Measurements from ENCODE around the gene PPAT.

PPAT gene

GRCh38 chr4:56465599-56466295 is 30.3 kb upstream of the PPAT start:
- Histone ChIP-seq H3K9ac (ENCODE audit: low read length) (peak overlapping the region; percentile 74; the same call in 1 of the 2 replicates), H3K9me3 (ENCODE audit: insufficient read depth, low read length) (no peaks in the 10 kb centered on the region), H2AFZ (ENCODE audit: low read depth, low read length, severe bottlenecking) (no peak overlapping the region), H4K20me1 (ENCODE audit: low read depth, low read length) (no peaks in the 10 kb centered on the region; the same call in 1 of the 2 replicates), H3K4me2 (ENCODE audit: low read depth, low read length, poor library complexity, severe bottlenecking) (peak overlapping the region; percentile 92), H3K27ac (ENCODE audit: low read depth, low read length) (no peak overlapping the region), H3K9me2 (replicated peaks; ENCODE audit: insufficient read depth, low read length) (no peaks in the 10 kb centered on the region), H3K36me3 (ENCODE audit: low read length) (no peaks in the 10 kb centered on the region), H3F3A (ENCODE audit: insufficient read depth) (peaks cover 20% of the 10 kb centered on the region), H3K79me2 (ENCODE audit: insufficient read depth, low read length) (peaks cover 41% of the 10 kb centered on the region), H3K4me3 (ENCODE audit: insufficient read depth, low read length, poor library complexity, severe bottlenecking) (no peak overlapping the region), H3K27me3 (ENCODE audit: low read length) (no peaks in the 10 kb centered on the region)
- TF ChIP-seq, protein P1, sequence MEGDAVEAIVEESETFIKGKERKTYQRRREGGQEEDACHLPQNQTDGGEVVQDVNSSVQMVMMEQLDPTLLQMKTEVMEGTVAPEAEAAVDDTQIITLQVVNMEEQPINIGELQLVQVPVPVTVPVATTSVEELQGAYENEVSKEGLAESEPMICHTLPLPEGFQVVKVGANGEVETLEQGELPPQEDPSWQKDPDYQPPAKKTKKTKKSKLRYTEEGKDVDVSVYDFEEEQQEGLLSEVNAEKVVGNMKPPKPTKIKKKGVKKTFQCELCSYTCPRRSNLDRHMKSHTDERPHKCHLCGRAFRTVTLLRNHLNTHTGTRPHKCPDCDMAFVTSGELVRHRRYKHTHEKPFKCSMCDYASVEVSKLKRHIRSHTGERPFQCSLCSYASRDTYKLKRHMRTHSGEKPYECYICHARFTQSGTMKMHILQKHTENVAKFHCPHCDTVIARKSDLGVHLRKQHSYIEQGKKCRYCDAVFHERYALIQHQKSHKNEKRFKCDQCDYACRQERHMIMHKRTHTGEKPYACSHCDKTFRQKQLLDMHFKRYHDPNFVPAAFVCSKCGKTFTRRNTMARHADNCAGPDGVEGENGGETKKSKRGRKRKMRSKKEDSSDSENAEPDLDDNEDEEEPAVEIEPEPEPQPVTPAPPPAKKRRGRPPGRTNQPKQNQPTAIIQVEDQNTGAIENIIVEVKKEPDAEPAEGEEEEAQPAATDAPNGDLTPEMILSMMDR (IDR thresholded peaks at IDR 0.05; ENCODE audit: insufficient read depth, low read length, poor library complexity, severe bottlenecking), result no peak
- TF ChIP-seq EZH2phosphoT487 (conservative IDR thresholded peaks at IDR 0.05; ENCODE audit: low read length), result no peak

GRCh38 chr4:56464581-56464980 is 29.2 kb upstream of the PPAT start:
- Histone ChIP-seq H3K27ac (ENCODE audit: low read depth, low read length) (no peak overlapping the region), H3K4me2 (ENCODE audit: low read depth, low read length, poor library complexity, severe bottlenecking) (peak overlapping the region; percentile 92), H3K9ac (ENCODE audit: low read length) (no peak overlapping the region), H3K79me2 (ENCODE audit: insufficient read depth, low read length) (peaks cover 34% of the 10 kb centered on the region), H2AFZ (ENCODE audit: low read depth, low read length, severe bottlenecking) (no peak overlapping the region), H4K20me1 (ENCODE audit: low read depth, low read length) (no peaks in the 10 kb centered on the region; the same call in 1 of the 2 replicates), H3K27me3 (ENCODE audit: low read length) (no peaks in the 10 kb centered on the region), H3K4me3 (ENCODE audit: insufficient read depth, low read length, poor library complexity, severe bottlenecking) (no peak overlapping the region), H3K9me2 (replicated peaks; ENCODE audit: insufficient read depth, low read length) (no peaks in the 10 kb centered on the region), H3F3A (ENCODE audit: insufficient read depth) (peaks cover 20% of the 10 kb centered on the region), H3K9me3 (ENCODE audit: insufficient read depth, low read length) (no peaks in the 10 kb centered on the region), H3K36me3 (ENCODE audit: low read length) (no peaks in the 10 kb centered on the region; the same call in 1 of the 2 replicates)
- no peak for TF ChIP-seq EZH2phosphoT487 (conservative IDR thresholded peaks at IDR 0.05; ENCODE audit: low read length)
- TF ChIP-seq, protein P1 (IDR thresholded peaks at IDR 0.05; ENCODE audit: insufficient read depth, low read length, poor library complexity, severe bottlenecking), result no peak

DNA sequence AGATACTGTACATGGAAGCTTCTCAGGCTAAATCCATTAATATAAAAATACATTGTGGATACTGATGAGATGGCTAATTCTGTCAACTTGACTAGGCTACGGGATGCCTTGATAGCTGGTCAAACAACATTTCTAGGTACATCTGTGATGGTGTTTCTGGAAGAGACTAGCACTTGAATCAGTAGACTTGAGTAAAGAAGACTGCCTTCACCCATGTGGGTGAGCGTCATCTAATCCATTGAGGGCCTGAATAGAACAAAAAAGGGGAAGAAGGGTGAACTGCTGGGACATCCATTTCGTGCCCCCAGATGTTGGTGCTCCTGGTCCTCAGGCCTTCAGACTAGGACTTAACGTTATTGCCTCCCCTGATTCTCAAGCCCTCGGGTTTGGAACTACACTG is 28.3 kb upstream of the PPAT start:
- peaks cover 25% of the 10 kb centered on the region for H3F3A ChIP-seq (ENCODE audit: insufficient read depth)
- peaks cover 5% of the 10 kb centered on the region; the same call in 1 of the 2 replicates for H3K36me3 ChIP-seq (ENCODE audit: low read length)
- no peak overlapping the region for H2AFZ ChIP-seq (ENCODE audit: low read depth, low read length, severe bottlenecking)
- H3K4me2 ChIP-seq (ENCODE audit: low read depth, low read length, poor library complexity, severe bottlenecking), result no peak overlapping the region
- TF ChIP-seq, protein P1 (IDR thresholded peaks at IDR 0.05; ENCODE audit: insufficient read depth, low read length, poor library complexity, severe bottlenecking), result no peak
- TF ChIP-seq EZH2phosphoT487 (conservative IDR thresholded peaks at IDR 0.05; ENCODE audit: low read length), result no peak
- no peaks in the 10 kb centered on the region for H3K27me3 ChIP-seq (ENCODE audit: low read length)
- no peaks in the 10 kb centered on the region for H3K9me3 ChIP-seq (ENCODE audit: insufficient read depth, low read length)
- H4K20me1 ChIP-seq (ENCODE audit: low read depth, low read length), result no peaks in the 10 kb centered on the region; the same call in 1 of the 2 replicates
- no peak overlapping the region for H3K4me3 ChIP-seq (ENCODE audit: insufficient read depth, low read length, poor library complexity, severe bottlenecking)
- peaks cover 26% of the 10 kb centered on the region for H3K79me2 ChIP-seq (ENCODE audit: insufficient read depth, low read length)
- H3K9me2 ChIP-seq (replicated peaks; ENCODE audit: insufficient read depth, low read length), result no peaks in the 10 kb centered on the region
- H3K27ac ChIP-seq (ENCODE audit: low read depth, low read length), result 0 out of 2 replicates have a peak overlapping the region, but pooled peaks have one; percentile 11
- H3K9ac ChIP-seq (ENCODE audit: low read length), result no peak overlapping the region
